ENCODE data around the gene GIT1. TPM values are rescaled to one million over a fixed set of nuclear protein-coding genes. Genes with fewer than 3 reads are reported as not detected.
A peak's percentile ranks its signal among the peaks of the same experiment; 100 is the strongest.

The GIT1 gene
- total RNA-seq, 2 experiments from 2014 or later: 107 TPM

DNA sequence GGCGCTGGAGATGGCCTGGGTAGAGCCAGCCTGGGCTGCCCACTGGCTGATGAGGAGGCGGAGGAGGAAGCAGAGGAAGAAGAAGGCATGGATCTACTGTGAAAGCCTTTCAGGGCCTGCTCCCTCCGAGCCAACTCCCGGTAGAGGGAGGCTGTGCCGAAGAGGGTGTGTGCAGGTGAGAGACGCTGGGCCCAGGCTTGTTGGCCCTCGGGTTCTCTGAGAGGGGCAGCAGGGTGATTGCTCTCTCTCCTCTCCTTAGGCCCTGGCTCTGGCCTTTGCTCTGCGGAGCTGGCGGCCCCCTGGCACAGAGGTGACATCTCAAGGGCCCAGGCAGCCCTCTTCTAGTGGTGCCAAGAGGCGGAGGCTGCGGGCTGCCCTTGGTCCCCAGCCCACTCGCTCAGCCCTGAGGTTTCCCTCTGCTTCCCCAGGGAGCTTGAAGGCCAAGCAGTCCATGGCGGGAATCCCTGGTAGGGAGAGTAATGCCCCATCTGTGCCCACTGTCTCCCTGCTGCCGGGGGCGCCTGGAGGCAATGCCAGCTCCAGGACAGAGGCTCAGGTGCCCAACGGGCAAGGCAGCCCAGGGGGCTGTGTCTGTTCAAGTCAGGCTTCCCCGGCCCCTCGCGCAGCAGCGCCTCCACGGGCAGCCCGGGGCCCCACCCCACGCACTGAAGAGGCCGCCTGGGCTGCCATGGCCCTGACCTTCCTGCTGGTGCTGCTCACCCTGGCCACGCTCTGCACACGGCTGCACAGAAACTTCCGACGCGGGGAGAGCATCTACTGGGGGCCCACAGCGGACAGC lies 17.4 kb downstream of the GIT1 start:
- no peak for DNase-seq
- H3K27ac Mint-ChIP-seq: no peak overlapping the region
- H3K4me3 Mint-ChIP-seq: no peak overlapping the region
- peaks cover 18% of the 10 kb centered on the region for H3K36me3 Mint-ChIP-seq (ENCODE audit: low read depth)
- H3K4me1 Mint-ChIP-seq: peaks cover 13% of the 10 kb centered on the region
- H3K9me3 Mint-ChIP-seq: no peaks in the 10 kb centered on the region
- CTCF ChIA-PET: interaction anchor here (1.2 to 7.7 kb wide), 10 partner anchors 8 to 45 kb away, joined by 3 to 77 read pairs (median 6); partner anchors contain the start of gene ANKRD13B
- H3K27me3 Mint-ChIP-seq: no peaks in the 10 kb centered on the region
- POLR2A ChIA-PET: no interaction called here

DNA sequence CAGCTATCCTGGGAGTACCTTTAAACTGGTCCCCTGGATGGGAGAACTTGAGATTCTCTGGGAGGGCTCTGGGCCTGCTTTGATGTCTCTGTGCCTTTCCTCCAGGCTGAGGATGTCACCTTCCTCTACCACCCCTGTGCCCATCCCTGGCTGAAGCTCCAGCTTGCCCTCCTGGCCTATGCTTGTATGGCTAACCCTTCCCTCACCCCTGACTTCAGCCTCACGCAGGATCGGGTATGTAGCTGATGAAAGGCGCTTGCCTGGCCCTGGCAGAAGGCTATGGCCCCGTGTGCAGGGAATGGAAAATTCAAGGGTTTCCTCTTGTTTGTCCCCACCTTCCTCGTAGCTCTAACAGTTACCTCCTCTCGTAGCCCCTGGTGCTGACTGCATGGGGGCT lies 18.0 kb downstream of the GIT1 start:
- Mint-ChIP-seq H3K4me3 (no peak overlapping the region), H3K36me3 (ENCODE audit: low read depth) (peaks cover 18% of the 10 kb centered on the region), H3K27me3 (no peaks in the 10 kb centered on the region), H3K27ac (no peak overlapping the region), H3K4me1 (peaks cover 13% of the 10 kb centered on the region), H3K9me3 (no peaks in the 10 kb centered on the region)
- DNase-seq: no peak
- ChIA-PET POLR2A (no interaction called here), CTCF (interaction anchor here (2.7 to 7.7 kb wide), 4 partner anchors 8 to 46 kb away, joined by 8 to 77 read pairs (median 24); partner anchors contain the start of gene ANKRD13B)

DNA sequence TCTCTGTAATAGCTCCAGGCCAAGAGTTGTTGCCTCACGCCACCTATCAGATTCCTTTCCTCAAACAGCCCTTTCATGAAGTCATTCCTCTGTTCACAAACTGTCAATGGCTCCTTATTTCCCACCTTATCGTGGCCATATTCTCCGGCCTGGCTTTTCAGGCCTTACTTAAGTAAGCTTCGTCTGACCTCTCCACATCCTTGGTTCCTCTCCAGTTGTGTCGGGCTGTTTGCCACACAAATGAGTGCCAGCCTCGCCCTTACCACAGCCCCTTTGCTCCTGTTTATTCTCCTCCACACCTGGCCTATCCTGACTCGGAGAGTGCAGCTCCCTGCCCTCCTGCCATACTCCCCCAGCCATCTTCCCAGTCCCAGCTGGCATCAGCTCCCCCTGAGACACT lies 18.9 kb downstream of the GIT1 start:
- H3K4me3 Mint-ChIP-seq: no peak overlapping the region
- no peak overlapping the region for H3K27ac Mint-ChIP-seq
- DNase-seq: no peak
- H3K9me3 Mint-ChIP-seq: no peaks in the 10 kb centered on the region
- H3K27me3 Mint-ChIP-seq: no peaks in the 10 kb centered on the region
- peaks cover 20% of the 10 kb centered on the region for H3K4me1 Mint-ChIP-seq
- peaks cover 18% of the 10 kb centered on the region for H3K36me3 Mint-ChIP-seq (ENCODE audit: low read depth)
- ChIA-PET CTCF (interaction anchor here (0.6 to 7.7 kb wide), 8 partner anchors 9 to 447 kb away, joined by 3 to 77 read pairs (median 6); partner anchors contain the start of gene ANKRD13B), POLR2A (no interaction called here)

DNA sequence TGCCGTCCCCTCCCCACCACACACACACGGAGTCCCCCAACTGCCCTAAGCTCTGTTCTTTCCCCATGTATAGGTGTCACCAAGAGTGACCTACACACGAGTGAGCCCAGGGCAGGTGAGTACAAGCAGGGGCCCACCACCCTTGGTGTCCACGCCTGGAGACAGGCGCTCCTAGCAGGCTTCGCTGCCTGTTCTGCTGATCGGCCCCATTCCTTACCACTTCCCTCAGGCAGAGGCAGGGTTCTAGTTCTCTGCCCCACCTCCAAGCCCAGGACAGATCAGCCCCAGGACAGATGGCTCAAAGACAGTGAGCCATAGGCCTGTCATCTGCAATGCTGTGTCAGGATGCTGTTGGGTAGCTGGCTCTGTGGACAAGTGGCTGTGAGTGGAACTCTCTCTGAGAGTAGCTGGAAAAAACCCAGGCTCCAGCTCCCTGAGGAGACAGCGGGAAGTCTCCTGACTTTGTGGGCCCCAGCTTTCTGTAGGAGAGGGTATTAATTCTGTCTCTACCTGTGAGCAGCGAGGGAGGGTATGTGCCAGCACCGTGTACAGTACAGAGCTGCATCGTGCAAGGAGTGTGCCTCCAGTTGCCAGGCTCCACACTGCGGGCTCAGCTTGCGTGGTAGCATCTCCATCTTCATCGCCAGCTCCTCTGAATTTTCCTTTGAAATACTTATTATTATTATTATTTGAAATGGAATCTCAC lies 20.1 kb downstream of the GIT1 start:
- no peak for DNase-seq
- peaks cover 15% of the 10 kb centered on the region for H3K36me3 Mint-ChIP-seq (ENCODE audit: low read depth)
- peak overlapping the region; percentile 84 for H3K4me3 Mint-ChIP-seq
- peak overlapping the region; percentile 80 for H3K27ac Mint-ChIP-seq
- ChIA-PET CTCF (interaction anchor here (1.3 to 7.7 kb wide), 5 partner anchors 10 to 182 kb away, joined by 3 to 77 read pairs (median 8); partner anchors contain the start of gene ANKRD13B), POLR2A (no interaction called here)
- no peaks in the 10 kb centered on the region for H3K27me3 Mint-ChIP-seq
- peaks cover 27% of the 10 kb centered on the region for H3K4me1 Mint-ChIP-seq
- no peaks in the 10 kb centered on the region for H3K9me3 Mint-ChIP-seq

DNA sequence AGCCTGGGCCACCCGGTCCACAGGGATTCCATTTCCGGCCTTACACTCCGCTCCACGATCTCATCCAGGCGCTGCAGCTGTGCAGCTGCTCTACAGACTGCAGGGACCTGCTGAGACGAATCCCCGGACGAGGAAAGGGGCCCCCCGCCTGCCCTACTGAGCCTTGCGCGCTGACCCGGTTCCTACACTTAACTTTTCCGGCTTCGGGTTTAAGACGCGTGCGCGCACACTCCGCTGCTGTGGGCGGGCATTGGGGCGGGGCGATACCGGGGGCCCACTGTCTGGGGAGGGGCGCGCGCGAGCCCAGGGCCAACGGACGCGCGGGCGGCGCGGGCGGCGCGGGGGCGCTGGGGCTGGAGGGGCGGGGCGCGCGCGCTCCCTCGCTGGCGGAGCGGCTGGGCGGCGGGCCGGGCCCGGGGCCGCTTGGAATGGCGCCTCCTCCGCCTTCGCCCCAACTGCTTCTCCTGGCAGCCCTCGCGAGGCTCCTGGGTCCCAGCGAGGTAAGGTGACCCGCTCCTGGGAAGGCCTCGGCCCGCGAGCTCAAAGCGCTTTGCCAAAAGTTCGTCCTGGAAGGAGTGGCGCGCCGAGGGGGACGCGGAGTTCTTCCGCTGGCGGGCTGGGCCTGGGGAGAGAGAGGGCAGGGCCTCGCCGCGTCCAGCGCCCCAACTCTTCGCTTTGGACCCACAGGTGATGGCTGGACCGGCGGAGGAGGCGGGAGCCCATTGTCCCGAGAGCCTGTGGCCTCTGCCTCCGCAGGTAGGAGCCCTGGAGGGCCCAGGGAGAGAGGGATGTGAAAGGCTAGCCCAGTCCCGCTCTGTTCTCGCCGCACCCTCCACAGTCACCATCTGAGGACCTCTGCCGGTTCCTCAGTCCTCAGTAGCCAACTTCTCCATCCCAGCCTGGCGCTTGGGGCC lies 20.9 kb downstream of the GIT1 start, which contains the start of gene TP53I13:
Gene TP53I13, plus strand, starts transcription at position 371 of the 914 bp plus-strand sequence. Its CDS starts 58 bp downstream, at position 429.
- Mint-ChIP-seq H3K4me1 (peaks cover 33% of the 10 kb centered on the region), H3K27me3 (no peaks in the 10 kb centered on the region), H3K27ac (peak within 1 kb of the TSS; percentile 97), H3K4me3 (peak within 1 kb of the TSS; percentile 95), H3K36me3 (ENCODE audit: low read depth) (peaks cover 16% of the 10 kb centered on the region), H3K9me3 (no peaks in the 10 kb centered on the region)
- ChIA-PET CTCF (interaction anchor here (0.6 to 7.7 kb wide), 12 partner anchors 11 to 199 kb away, joined by 3 to 77 read pairs (median 4); partner anchors contain the start of gene ANKRD13B), POLR2A (no interaction called here)
- DNase-seq: peak; percentile 91

DNA sequence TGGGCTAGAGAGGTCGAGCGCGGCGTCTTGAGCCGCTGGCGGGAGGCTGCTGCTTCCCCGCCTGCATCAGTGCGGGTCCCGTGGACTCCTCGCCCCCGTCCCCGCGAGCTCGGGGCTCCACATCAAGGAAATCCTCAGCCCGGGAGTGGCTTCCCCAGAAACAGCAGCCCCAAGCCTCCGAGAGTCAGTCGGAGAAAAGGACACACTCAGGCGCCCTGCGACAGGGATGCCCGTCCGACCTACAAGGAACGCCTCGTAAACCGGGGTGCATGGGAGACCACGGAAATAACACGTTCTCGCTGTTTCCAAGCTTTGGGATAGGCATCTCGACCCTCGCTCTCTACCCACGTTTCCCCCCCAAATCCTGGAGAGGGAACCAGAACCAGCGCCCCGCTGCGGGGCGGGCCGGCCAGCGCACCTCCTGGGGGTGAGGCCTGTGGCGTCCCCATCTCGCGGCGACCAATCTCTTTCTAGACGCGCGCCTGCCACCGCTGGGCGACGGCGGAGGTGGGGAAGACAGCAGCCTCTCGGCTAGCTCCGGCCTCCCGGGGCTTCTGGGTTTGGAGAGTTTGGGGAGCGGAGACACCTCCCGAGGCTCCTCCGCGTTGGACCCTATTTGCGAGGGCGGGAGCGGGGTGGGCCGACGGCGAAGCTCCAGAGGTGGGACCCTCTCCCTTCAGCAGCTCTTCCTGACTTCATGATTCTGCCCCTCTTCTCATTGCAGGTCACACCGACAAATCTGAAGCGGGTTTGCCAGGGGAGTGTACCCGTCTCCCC lies 21.7 kb downstream of the GIT1 start:
- H3K4me3 Mint-ChIP-seq: peak overlapping the region; percentile 95
- no peaks in the 10 kb centered on the region for H3K27me3 Mint-ChIP-seq
- POLR2A ChIA-PET: no interaction called here
- H3K27ac Mint-ChIP-seq: peak overlapping the region; percentile 97
- H3K36me3 Mint-ChIP-seq (ENCODE audit: low read depth): peaks cover 13% of the 10 kb centered on the region
- peak; percentile 82 for DNase-seq
- no peaks in the 10 kb centered on the region for H3K9me3 Mint-ChIP-seq
- CTCF ChIA-PET: interaction anchor here (1.0 to 7.7 kb wide), 11 partner anchors 12 to 198 kb away, joined by 3 to 77 read pairs (median 4); partner anchors contain the start of gene ANKRD13B
- H3K4me1 Mint-ChIP-seq: peaks cover 36% of the 10 kb centered on the region

DNA sequence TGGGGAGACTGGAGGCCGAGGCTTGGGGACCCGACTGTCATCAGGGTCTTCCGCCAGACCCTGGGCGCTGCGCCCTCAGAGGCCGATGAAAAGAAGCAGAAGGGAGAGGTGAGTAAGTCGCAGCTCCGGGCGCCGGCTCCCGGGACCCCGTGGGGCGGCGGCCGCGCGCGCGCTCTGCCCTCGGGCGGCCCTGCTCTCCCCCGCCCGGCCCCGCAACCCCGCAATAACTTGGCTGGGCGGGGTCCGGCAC lies 22.2 kb downstream of the GIT1 start:
- Mint-ChIP-seq H3K27ac (peak overlapping the region; percentile 97), H3K4me3 (peak overlapping the region; percentile 95), H3K36me3 (ENCODE audit: low read depth) (peaks cover 18% of the 10 kb centered on the region), H3K27me3 (no peaks in the 10 kb centered on the region), H3K4me1 (peaks cover 39% of the 10 kb centered on the region), H3K9me3 (no peaks in the 10 kb centered on the region)
- ChIA-PET CTCF (interaction anchor here (1.0 to 7.7 kb wide), 7 partner anchors 11 to 198 kb away, joined by 3 to 77 read pairs (median 10); partner anchors contain the start of gene ANKRD13B), POLR2A (interaction anchor here (0.6 kb wide), 1 partner anchor 9 kb away, joined by 3 read pairs; no protein-coding TSS in a partner anchor)
- DNase-seq: no peak

DNA sequence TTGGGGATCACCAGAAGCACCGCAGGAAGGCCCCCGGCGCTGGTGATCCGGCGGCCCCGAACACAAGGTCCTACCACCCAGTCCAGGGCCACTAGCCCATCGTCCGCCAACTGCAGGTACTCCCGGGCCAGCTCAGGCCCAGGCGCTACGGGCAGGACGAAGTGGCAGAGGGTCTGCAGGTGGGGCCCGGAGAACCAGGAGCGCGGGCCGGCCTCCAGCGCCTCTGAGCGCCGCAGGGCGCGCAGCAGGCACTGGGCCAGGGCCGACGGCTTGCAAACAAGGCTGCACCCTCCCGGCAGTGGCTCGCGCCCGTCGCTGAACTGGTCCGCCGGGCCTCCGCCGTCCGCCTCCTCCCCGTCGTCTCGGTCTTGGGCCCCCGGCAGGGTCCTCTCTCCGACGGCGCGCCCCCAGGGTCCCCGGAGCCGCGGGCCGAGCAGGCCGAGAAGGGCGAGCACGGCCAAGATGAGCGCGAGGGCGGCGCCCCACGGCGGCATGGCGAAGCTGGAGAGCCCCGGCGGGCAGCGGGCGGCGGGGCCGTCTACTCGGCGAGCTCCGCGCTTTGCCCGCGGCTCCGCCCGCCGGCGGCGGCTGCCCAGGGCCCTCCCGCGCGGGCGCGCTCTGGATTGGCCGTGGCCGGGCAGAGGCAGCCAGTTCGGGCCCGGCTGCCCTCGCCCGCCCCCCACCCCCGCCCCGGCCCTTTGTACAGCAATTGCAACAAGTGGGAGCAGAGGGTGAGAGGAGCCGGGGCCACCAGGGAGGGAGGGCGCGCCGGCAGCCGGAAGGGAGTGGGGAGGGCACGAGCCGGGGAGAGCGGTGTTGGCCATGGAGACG lies 22.8 kb downstream of the GIT1 start, which contains the start of gene ABHD15:
Gene ABHD15, minus strand, starts transcription at position 565 of the 831 bp plus-strand sequence. Its CDS starts 71 bp downstream, at position 494.
- H3K27ac Mint-ChIP-seq: peak within 1 kb of the TSS; percentile 97
- CTCF ChIA-PET: interaction anchor here (0.5 to 7.7 kb wide), 10 partner anchors 10 to 947 kb away, joined by 3 to 77 read pairs (median 8); partner anchors contain the start of gene ANKRD13B

DNA sequence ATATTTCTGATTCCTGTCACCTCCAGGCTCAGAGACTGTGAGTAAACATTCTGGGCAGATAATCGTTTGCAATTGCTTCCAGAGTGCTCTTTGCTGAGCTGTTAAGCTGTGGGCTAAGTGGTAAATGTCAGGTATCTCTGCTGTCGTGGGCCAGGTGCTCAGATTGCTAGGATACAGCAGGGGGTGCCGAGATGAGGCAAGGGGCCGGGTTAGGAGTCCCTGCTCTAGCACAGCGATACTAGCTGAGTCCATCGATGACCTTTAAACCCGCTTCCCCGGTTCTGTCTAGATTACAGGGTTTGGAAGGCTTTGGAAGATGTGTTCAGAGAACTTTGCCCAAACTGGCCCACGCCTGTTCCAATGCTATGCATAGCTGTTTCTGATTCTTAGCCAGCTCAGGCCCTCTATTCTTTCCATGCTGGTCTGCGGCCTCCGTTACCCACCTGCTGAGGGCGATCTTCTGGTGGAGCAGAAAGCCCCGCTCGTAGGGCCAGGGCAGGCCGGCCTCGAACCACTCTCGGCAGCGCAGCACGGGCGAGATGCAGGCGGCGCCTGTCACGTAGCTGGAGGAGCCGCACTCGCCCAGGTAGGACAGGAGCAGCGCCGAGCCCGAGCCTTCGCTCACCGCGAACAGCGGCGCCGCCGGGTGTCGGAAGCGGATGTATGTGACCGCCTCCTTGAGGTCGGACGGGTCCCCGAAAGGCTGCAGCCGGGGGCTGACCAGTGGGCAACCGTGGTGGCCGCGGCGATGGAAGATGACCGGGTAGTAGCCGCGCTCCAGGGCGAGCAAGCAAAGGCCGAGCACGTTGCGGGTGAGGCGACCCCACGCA lies 23.6 kb downstream of the GIT1 start:
- POLR2A ChIA-PET: interaction anchor here (0.6 to 1.0 kb wide), 3 partner anchors 10 to 1445 kb away, joined by 3 to 5 read pairs (median 3); no protein-coding TSS in a partner anchor
- Mint-ChIP-seq H3K27ac (peak overlapping the region; percentile 92), H3K4me3 (peak overlapping the region; percentile 89), H3K4me1 (peaks cover 42% of the 10 kb centered on the region), H3K27me3 (no peaks in the 10 kb centered on the region), H3K9me3 (no peaks in the 10 kb centered on the region), H3K36me3 (ENCODE audit: low read depth) (peaks cover 27% of the 10 kb centered on the region)
- DNase-seq: peak; percentile 69
- CTCF ChIA-PET: interaction anchor here (0.5 to 7.7 kb wide), 5 partner anchors 10 to 946 kb away, joined by 3 to 77 read pairs (median 10); partner anchors contain the start of gene ANKRD13B

More for the DNA sequence above, 22.8 kb downstream of the GIT1 start, which contains the start of gene ABHD15:
- H3K9me3 Mint-ChIP-seq: no peaks in the 10 kb centered on the region
- H3K4me3 Mint-ChIP-seq: peak within 1 kb of the TSS; percentile 95
- H3K36me3 Mint-ChIP-seq (ENCODE audit: low read depth): peaks cover 24% of the 10 kb centered on the region
- peak; percentile 57 for DNase-seq
- H3K27me3 Mint-ChIP-seq: no peaks in the 10 kb centered on the region
- POLR2A ChIA-PET: interaction anchor here (0.6 to 0.9 kb wide), 2 partner anchors 9 kb away, joined by 3 read pairs; no protein-coding TSS in a partner anchor
- peaks cover 41% of the 10 kb centered on the region for H3K4me1 Mint-ChIP-seq

DNA sequence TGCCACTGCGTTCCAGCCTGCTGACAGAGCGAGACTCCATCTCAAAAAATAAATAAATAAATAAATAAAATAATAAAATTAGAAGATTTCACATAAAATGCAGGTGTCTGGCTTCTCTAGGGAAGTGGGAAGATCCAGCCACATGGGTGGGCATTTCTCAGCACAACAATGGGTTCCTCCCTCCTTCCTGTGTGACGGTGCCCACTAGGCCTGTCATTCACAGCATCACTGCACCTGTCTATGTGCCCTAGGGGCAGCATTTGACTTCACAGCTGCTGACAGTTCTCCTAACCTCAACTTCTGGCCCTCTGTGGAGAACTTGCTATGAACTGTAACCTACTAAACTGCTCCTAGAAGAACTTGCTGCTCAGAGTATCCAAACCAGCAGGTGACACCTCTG lies 25.6 kb downstream of the GIT1 start:
- Mint-ChIP-seq H3K9me3 (no peaks in the 10 kb centered on the region), H3K27me3 (no peaks in the 10 kb centered on the region), H3K36me3 (ENCODE audit: low read depth) (peaks cover 28% of the 10 kb centered on the region), H3K4me3 (no peak overlapping the region), H3K27ac (no peak overlapping the region), H3K4me1 (peaks cover 36% of the 10 kb centered on the region)
- ChIA-PET POLR2A (no interaction called here), CTCF (interaction anchor here (0.6 kb wide), 1 partner anchor 171 kb away, joined by 3 read pairs; no protein-coding TSS in a partner anchor)
- no peak for DNase-seq
